Stimulated activated CD4-positive, alpha-beta T cell treated with anti-CD3 and anti-CD28 coated beads, Interleukin-1b, Interleukin-23, amount 100 ng/mL, for 48 hours (primary cell): ENCODE results near the gene EXOG.

ENCODE experiments used
- DNase-seq: peaks from one replicate; pipeline ENCODE4 v3.0.0-alpha.2; 2020

EXOG gene

DNA sequence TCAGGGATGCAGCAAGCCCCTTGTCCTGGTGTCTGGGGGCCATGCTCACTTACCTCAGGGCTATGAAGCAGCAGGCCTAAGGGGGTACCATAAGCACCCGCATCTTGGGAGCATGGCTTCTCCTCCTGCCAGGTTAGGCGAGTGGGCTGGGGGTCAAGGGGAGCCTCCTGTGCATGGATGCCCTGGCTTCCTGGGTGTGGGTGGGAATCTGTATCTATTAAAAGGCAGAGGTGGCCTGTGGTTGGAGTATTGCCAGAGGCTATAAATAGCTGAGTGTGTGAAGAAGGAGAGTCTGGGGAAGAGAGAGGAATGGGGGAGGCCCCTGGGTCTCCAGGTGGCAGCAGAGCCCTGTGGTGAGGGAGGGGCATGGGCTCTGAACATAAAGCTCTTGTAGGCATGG is 22.9 kb upstream of the EXOG start:
- no peak for DNase-seq

GRCh38 chr3:38474928-38475605 is 21.1 kb upstream of the EXOG start:
- no peak for DNase-seq

DNA sequence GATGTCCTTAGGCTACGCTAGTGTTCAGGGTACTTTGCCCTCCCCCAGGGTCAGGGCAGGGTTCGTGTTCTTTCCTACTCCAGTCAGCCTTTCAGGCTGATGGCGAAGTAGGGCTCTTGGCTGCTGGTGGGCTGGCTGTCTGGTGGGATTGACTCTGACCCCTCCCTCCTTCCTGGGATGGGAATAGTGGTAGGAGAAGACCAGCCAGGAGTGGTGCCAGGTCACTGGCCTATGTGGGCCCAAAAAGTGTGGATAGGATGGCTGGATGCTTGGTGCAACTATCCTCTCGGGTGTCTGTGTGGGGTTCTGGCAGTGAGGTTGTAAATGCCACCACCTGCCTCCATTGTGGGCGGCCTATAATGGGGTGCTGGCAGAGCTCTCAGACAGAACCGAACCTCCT is 20.4 kb upstream of the EXOG start:
- DNase-seq = no peak

DNA sequence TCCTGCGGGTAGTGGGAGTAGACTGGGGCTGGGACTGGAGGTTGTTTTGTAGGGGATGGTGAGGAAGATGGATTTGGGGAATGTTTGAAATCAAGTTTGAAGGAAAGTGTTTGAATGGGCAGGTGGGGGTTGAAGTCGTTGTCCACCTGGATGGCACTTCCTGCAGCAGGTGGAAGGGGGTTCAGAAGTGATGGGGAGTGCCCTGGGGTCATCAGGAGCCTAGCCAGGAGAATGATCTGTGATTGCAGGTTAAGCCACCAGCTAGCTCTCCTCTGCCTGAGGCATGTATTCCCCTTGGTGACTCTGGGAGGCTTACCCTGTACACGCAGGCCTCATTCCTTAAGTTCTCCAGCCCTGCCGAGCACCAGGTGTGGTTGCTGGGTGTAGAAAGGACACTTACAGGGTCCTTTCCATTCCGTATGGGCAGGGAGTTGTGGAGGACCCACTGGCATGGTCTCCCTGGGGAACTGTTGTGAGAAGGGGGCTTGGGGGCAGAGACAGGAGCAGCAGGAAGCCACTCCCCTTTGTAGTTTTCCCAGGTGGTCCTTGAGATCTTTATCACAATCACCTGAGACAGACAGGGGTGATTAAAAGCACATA is 19.9 kb upstream of the EXOG start:
- no peak for DNase-seq

- DNase-seq = no peak
Observed at GRCh38 chr3:38477057-38477820, 18.9 kb upstream of the EXOG start.

DNA sequence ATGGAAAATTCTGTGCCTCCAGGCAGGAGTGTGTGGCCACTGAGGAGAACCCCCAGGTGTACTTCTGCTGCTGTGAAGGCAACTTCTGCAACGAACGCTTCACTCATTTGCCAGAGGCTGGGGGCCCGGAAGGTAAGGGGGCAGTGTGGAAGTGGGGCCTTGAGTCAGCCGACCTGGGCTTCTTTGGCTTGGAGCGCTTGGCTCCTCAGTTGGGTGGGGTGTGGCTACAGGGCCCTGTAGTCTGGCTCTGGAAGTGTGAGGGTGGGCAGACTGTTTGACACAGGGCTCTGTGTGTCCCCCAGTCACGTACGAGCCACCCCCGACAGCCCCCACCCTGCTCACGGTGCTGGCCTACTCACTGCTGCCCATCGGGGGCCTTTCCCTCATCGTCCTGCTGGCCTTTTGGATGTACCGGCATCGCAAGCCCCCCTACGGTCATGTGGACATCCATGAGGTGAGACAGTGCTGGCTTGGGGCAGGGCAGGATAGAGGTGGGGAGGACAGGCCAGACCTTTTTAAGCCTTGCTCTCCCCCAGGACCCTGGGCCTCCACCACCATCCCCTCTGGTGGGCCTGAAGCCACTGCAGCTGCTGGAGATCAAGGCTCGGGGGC is 18.2 kb upstream of the EXOG start:
- no peak for DNase-seq

GRCh38 chr3:38478901-38479300 is 17.2 kb upstream of the EXOG start:
- no peak for DNase-seq

- DNase-seq = peak; percentile 26
Observed at GRCh38 chr3:38479431-38480092, 16.6 kb upstream of the EXOG start.

DNA sequence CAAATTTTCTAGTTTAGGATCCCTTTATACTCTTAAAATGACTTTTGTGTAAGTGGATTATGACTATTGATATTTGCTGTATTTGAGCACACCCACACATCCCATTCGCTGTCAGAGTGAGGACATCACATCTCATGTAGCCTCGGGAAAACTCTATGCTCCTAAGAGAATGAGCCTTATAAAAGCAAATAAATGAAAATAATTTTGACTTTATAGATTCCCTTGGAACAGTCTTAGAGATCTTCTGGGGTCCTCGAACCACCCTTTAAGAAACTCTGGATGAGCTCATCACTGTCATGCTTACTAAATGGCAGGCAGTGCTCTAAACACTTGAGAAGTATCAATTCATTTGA is 16.1 kb upstream of the EXOG start:
- no peak for DNase-seq

DNA sequence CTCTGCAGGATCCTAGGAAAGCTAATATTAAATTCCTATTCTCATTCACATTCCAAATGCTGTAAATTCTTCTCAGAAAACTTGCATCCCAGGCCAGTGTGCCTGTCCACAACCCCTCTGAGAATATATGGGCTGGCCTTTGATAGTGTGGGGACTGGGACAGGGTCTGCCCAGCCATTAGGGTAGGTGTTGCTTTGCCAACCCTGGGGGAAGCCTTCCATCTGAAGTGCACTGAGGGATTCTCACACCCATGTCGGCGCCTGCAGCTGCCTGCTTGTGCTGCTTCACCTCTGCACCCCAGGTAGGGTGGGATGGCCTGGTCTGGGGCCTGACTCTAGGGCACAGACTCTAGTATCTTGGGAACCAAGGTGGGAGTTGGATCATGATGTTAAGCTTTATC is 15.2 kb upstream of the EXOG start:
- no peak for DNase-seq

DNA sequence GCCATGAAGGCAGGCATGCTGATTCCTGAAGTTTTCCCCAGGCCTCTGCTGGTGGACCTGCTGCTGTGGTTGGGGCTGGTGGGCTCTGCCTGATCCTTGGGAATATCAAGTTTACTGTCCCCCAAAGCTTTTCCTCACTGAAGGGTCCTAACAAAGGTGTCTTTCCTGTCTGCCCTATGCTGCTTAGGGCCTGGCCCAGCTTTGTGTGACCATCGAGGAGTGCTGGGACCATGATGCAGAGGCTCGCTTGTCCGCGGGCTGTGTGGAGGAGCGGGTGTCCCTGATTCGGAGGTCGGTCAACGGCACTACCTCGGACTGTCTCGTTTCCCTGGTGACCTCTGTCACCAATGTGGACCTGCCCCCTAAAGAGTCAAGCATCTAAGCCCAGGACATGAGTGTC is 13.2 kb upstream of the EXOG start:
- no peak for DNase-seq

DNA sequence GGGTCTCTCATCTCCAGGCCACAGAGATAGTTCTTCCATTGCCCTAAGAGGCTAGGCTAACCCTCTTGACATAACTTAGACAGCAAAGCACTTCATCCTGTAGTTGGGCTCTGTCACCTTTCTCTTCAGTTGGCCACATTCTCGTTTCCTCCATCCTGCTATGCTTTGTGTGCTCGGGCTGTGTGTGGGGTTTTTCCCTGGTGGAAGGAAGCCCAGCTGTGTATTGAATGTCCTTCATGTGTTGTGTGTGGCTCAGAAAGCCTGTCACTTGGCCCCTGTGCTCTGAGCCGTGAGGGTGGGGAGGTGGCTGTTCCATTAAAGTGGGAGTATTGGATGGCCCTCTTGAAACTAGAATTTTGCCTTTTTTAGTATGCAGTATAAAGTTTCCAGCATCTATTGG is 8.8 kb upstream of the EXOG start:
- no peak for DNase-seq

- no peak for DNase-seq
Observed at GRCh38 chr3:38488949-38489348, 7.2 kb upstream of the EXOG start.

GRCh38 chr3:38489766-38490165 is 6.4 kb upstream of the EXOG start:
- no peak for DNase-seq

- DNase-seq = no peak
Observed at GRCh38 chr3:38490281-38491030, 5.7 kb upstream of the EXOG start.

GRCh38 chr3:38491215-38491614 is 4.9 kb upstream of the EXOG start:
- DNase-seq = no peak

- no peak for DNase-seq
Observed at GRCh38 chr3:38493031-38493430, 3.1 kb upstream of the EXOG start.

DNA sequence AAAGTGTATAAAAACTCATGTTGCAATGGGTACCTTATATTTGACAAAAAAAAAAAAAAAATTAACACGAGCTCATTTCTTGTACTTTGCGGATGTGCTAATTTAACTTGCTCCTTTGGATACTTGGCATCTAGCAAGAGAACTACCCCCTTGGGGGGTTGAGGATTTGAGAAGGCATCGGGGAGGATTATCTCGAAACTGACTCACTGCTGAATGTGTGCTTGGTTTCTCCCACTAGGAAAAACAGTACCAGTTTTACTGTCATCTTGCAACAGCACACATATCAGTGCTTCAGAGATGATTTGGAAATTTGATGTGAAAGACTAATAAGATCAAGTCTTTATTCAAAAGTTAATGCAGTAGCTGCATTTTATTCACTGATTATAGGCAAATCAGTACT is 891 bp downstream of the EXOG start:
- DNase-seq = no peak

DNA sequence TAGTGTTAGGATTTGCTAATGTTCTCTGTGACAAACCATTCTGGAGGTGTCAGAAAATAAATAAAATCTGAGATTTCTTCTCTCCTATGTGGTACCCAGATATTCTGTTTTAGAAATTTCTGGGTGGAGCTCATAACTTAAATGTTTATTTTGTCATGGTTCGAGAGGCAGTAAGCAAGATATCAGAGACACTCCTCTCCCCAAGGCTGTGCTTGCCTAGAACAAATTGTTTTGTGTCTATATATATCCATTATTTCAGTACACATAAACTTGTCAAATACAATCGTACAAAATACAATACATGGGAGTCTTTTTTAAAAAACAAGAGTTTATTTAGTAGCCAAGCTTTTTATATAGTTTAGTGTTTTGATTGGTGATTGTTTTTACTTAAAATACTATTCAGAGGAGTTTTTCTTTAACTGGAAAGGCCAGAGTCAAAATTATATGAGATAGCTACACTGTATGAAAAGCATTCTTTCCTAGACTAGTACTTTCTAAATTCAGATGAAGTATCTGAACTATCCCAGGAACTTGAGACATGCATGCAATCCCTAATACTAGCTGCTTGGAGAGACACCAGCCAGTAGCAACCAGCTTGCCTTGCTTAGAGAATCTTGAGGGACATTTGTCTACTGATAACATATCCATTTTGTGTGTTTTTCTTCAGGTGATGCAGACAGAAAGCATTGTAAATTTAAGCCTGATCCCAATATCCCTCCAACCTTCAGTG is 4.7 kb downstream of the EXOG start:
- no peak for DNase-seq

GRCh38 chr3:38507120-38507519 is 11.0 kb downstream of the EXOG start:
- DNase-seq = no peak

DNA sequence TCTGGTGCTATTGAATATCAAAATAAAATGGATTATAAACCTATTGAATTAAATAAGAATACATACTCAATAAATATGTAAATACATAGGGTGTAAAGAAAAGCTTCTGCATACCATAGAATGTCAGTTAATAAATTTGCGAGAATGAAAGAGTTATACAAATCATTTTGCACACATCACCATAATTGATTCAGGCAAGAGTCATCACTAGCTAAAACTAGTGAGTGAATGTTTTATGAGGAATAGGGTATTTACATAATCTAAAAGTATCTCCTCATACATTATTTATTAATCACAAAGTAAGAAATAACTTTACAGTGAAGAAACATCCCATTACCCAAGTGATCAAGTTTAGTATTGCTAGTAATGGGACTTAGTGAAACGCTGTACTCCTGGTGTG is 13.6 kb downstream of the EXOG start:
- DNase-seq = no peak

GRCh38 chr3:38510631-38511030 is 14.5 kb downstream of the EXOG start:
- DNase-seq = no peak
